ENCODE results near the gene SLK.
A peak's percentile ranks its signal among the peaks of the same experiment; 100 is the strongest.

Gene SLK

DNA sequence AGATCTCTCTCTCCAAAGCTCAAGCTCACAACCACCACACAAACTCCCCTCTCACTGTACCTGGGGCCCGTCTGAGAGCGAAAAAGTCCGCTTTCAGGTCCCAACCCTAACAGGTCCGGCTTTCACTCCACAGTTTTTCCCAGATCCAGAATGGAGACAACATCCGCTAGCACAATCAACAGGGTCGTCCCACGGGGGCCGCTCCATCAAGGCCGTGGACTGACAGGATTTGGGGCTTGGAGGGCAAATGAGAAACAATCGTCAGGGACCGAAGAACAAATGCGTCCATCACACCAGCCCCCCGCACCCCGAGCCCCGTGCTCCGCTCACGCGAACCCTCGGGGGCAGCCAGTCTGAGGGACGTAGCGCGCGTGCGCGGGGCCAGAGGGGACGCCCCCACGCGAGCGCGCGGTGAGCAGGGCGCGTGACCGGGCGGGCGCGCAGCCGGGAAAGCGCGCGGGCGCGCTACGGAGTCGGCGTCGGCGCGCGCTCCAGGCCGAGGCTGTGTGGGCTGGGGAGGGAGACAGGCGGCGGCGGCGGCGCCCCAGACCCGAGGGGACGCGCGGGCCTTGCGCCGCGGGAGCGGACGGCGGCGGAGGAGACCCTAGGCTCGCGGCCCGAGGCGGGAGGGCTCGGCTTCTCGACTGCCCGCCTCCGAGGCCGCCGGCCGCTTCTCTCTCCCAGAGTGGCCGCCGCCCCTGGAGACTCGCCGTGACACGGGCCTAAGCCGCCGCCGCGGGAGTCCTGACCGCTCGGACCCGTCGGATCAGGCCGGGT is at the start of gene SLK:
TSS of gene SLK (plus strand) at position 470 of the 777 bp plus-strand sequence. CDS start 606 bp downstream, outside the sequence.
- DNase-seq = peak; percentile 72 to 82

GRCh38 chr10:103917302-103918052 is 49.5 kb upstream of the SLK start:
- DNase-seq = peak in 1 of 2 donors; percentile 26

- peak; percentile 90 to 95 for DNase-seq
Measured at GRCh38 chr10:103918053-103918846, 48.7 kb upstream of the SLK start, which contains the start of gene STN1. STN1 (minus strand) TSS chr10:103918184; CDS start chr10:103917594, 590 bp downstream.

- no peak for DNase-seq
Measured at GRCh38 chr10:103919648-103920025, 47.3 kb upstream of the SLK start.

- no peak for DNase-seq
Measured at GRCh38 chr10:103921248-103921647, 45.7 kb upstream of the SLK start.

GRCh38 chr10:103921750-103922195 is 45.2 kb upstream of the SLK start:
- DNase-seq = no peak

DNA sequence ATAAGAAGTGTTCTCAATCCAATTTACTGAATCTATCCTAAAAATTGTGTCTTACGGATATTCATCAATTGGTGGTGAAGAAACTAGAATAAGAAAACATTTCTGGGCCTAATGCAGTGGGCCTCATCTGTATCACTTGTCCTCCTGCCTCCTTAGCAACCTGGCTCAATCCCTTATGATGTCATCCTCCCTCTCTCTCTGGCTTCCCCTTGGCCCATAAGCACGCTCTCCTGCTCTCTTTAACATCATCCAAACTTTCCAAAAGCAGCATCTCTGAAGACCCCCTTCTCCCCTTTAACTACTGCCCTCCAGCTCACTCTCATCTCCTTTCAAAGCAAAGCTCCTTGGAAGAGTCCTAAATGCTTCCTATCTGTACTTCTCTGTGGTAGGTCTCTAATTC is 44.3 kb upstream of the SLK start:
- DNase-seq = no peak

GRCh38 chr10:103923502-103923901 is 43.4 kb upstream of the SLK start:
- DNase-seq = no peak

- no peak for DNase-seq
Measured at GRCh38 chr10:103925591-103925990, 41.3 kb upstream of the SLK start.

GRCh38 chr10:103926722-103927319 is 40.1 kb upstream of the SLK start:
- DNase-seq = no peak

- no peak for DNase-seq
Measured at GRCh38 chr10:103928784-103929183, 38.2 kb upstream of the SLK start.

- no peak for DNase-seq
Measured at GRCh38 chr10:103929381-103929921, 37.5 kb upstream of the SLK start.

DNA sequence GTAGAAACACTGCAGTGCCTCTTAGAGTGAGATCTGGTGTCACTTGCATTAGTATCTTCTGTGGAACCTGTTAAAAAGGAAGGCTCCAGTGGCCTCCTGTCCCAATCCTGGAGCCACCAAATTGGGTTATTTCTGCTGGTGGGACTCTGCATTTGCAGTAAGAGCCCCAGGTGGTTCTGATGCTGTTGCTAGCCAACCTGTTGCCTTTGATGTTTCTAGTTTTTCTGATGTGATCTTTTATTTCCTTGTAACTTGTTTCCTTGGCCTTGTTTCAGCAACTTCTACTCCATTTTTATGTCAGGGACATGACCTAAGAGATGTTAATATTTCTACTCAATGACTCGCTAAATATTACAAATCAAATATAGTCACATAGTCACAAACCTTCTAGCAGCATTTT is 36.5 kb upstream of the SLK start:
- no peak for DNase-seq

DNA sequence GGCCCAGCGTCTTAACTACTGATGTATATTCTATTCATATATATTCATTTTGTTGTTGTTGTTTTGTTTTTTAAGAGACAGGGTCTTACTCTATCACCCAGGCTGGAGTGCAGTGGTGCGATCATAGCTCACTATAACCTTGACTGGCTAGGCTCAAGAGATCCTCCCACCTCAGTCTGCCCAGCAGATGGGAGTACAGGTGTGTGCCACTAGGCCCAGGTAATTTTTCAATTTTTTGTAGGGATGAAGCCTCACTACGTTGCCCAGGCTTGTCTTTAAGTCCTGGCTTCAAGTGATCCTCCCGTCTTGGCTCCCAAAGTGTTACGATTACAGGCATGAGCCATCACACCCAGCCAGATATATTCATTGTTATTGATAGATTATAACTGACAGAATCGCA is 36.1 kb upstream of the SLK start:
- DNase-seq = no peak

DNA sequence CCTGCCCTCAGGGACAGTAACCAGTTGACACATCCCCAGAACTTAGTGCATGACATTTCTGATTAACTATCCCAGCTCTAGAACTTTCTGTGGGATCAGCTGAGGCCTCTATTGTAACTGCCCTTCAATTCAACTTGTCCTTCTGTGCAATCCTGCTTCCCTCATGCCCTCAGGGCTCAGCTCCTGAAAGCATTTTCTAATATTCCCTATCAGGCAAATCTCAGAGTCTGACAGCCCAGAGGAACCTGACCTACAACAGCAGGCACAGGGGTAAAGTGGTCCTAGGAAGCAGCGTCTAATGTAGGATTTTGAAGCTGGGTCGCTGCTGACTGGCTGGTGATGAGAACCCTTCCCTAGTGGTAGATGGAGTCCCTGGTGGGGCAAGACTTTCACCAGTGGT is 35.3 kb upstream of the SLK start:
- DNase-seq = no peak

- DNase-seq = no peak
Measured at GRCh38 chr10:103932271-103932670, 34.7 kb upstream of the SLK start.

GRCh38 chr10:103932971-103933370 is 34.0 kb upstream of the SLK start:
- DNase-seq = no peak

GRCh38 chr10:103933557-103934121 is 33.3 kb upstream of the SLK start:
- no peak for DNase-seq

- no peak for DNase-seq
Measured at GRCh38 chr10:103934308-103934707, 32.6 kb upstream of the SLK start.

DNA sequence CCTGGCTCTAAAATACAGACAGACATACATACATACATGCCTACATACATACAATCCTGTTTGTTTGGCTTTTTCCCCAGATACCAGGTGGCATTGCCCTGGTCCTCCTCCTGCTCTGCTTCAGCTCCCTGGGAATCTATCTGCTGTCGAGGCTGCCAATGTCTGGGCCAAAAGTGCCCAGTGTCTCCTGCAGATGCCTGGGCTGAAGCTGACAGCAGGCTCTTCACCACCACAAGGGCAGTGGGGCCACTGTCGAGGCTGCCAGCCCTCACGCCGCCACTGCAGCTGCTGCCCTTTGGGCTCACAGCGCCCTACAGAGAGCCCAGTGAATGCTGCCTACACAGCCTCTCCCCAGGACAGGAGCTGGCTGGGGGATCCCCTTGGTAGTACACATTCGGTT is 30.9 kb upstream of the SLK start:
- DNase-seq = no peak

DNA sequence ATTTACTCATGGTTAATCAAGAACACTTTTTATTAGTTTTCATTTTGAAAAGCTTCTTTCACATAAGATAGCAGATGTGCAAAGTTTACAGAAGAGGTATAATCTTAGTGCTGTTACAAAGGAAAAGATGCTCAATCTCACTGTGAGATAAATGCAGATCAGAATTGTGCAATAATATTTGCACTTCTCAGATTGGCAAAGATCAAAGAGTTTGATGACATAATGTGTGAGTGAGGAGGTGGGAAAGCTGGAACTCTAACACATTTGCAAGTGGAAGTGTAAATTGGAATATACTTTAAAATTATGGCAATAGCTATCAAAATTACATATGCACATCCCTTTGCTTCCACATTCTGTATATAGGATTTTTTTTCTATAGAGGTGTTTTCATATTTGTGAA is 27.4 kb upstream of the SLK start:
- no peak for DNase-seq

DNA sequence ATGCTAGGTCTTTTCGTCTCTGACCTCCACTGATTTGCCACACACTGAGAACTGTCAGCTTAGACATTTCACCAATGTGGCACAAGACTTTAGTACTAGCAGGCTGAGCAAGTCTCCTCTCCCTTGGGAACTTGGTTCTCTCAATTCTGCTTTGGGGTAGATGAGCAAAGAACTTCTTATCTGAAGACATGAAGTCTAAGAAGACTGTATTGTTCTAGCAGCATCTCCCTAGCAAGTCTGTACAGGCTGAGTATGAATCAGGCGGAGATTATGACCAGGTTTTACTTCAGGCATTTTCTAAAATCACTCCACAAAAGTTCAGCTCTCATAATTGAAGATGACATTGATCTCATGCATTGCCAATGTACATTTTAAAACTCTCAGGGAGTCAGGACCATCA is 25.1 kb upstream of the SLK start:
- no peak for DNase-seq

All from stimulated activated CD4-positive, alpha-beta T cell treated with anti-CD3 and anti-CD28 coated beads, Interleukin-2, amount 100 ng/mL, for 48 hours (primary cell).